SK-N-SH treated with all-trans-retinoic acid at 6 μM for 48 hours (cell line): ENCODE data around the gene SETDB1.
A peak's percentile ranks its signal among the peaks of the same experiment; 100 is the strongest.

ENCODE experiments used
- ATAC-seq: fragments of 200-7000 bp; cut with Tn5 transposase; 3 replicates; pipeline ENCODE4 v1.9.1; 2020; ENCODE audit warnings: mild to moderate bottlenecking, moderate library complexity
- ARNTL ChIP-seq: fragments of 450-650 bp; formaldehyde crosslinking; IDR thresholded peaks from 2 replicates; pipeline ENCODE4 v1.5.0; 2020; ENCODE audit warnings: low read depth, mild to moderate bottlenecking, moderate library complexity, borderline replicate concordance
- BACH2 ChIP-seq: fragments of 250-450 bp; sonication (Bioruptor Pico); IDR thresholded peaks from 2 replicates; pipeline ENCODE4 v1.9.0; 2021; ENCODE audit warnings: mild to moderate bottlenecking, borderline replicate concordance
- CSDC2 ChIP-seq: fragments of 250-450 bp; sonication (Bioruptor Pico); IDR thresholded peaks from 2 replicates; pipeline ENCODE4 v1.5.0; 2020; ENCODE audit warnings: mild to moderate bottlenecking, moderate library complexity
- CSRNP3 ChIP-seq: fragments of 250-450 bp; sonication (Bioruptor Pico); IDR thresholded peaks from 2 replicates; pipeline ENCODE4 v1.5.1; 2021; ENCODE audit warnings: mild to moderate bottlenecking, moderate library complexity
- ESRRG ChIP-seq: fragments of 250-450 bp; sonication (Bioruptor Pico); IDR thresholded peaks from 2 replicates; pipeline ENCODE4 v1.6.1; 2021; ENCODE audit warnings: mild to moderate bottlenecking
- GLIS3 ChIP-seq: fragments of 250-450 bp; sonication (Bioruptor Pico); IDR thresholded peaks from 2 replicates; pipeline ENCODE4 v1.5.0; 2020; ENCODE audit warnings: mild to moderate bottlenecking, moderate library complexity
- ISL1 ChIP-seq: fragments of 250-450 bp; sonication (Bioruptor Pico); IDR thresholded peaks from 2 replicates; pipeline ENCODE4 v2.1.2; 2022; ENCODE audit warnings: mild to moderate bottlenecking, moderate library complexity
- OSR1 ChIP-seq: fragments of 250-450 bp; sonication (Bioruptor Pico); IDR thresholded peaks from 2 replicates; pipeline ENCODE4 v1.8.0; 2022; ENCODE audit warnings: moderate library complexity, mild to moderate bottlenecking, inconsistent platforms
- PATZ1 ChIP-seq: fragments of 250-450 bp; sonication (Bioruptor Pico); IDR thresholded peaks from 2 replicates; pipeline ENCODE4 v1.8.0; 2020; ENCODE audit warnings: mild to moderate bottlenecking, moderate library complexity, borderline replicate concordance
- POU6F1 ChIP-seq: fragments of 250-450 bp; sonication (Bioruptor Pico); IDR thresholded peaks from 2 replicates; pipeline ENCODE4 v1.8.0; 2021; ENCODE audit warnings: low read depth, mild to moderate bottlenecking, moderate library complexity, borderline replicate concordance
- RARB ChIP-seq: fragments of 250-450 bp; sonication (Bioruptor Pico); IDR thresholded peaks from 2 replicates; pipeline ENCODE4 v1.8.0; 2021; ENCODE audit warnings: mild to moderate bottlenecking, moderate library complexity
- SNAI2 ChIP-seq: fragments of 250-450 bp; sonication (Bioruptor Pico); IDR thresholded peaks from 2 replicates; pipeline ENCODE4 v1.5.0; 2020; ENCODE audit warnings: mild to moderate bottlenecking, moderate library complexity
- TCF4 ChIP-seq: fragments of 250-450 bp; sonication (Bioruptor Pico); IDR thresholded peaks from 2 replicates; pipeline ENCODE4 v1.8.0; 2021; ENCODE audit warnings: mild to moderate bottlenecking, moderate library complexity, borderline replicate concordance
- TOX ChIP-seq: fragments of 250-450 bp; sonication (Bioruptor Pico); IDR thresholded peaks from 2 replicates; pipeline ENCODE4 v1.8.0; 2021; ENCODE audit warnings: mild to moderate bottlenecking, moderate library complexity, borderline replicate concordance
- TSHZ2 ChIP-seq: fragments of 250-450 bp; sonication (Bioruptor Pico); IDR thresholded peaks from 2 replicates; pipeline ENCODE4 v1.5.0; 2020; ENCODE audit warnings: mild to moderate bottlenecking, moderate library complexity
- ZC3H10 ChIP-seq: fragments of 250-450 bp; sonication (Bioruptor Pico); IDR thresholded peaks from 2 replicates; pipeline ENCODE4 v1.5.1; 2021; ENCODE audit warnings: mild to moderate bottlenecking, moderate library complexity
- ZFP3 ChIP-seq: fragments of 250-450 bp; sonication (Bioruptor Pico); IDR thresholded peaks from 2 replicates; pipeline ENCODE4 v1.5.0; 2020; ENCODE audit warnings: mild to moderate bottlenecking, moderate library complexity
- ZFP30 ChIP-seq: fragments of 450-650 bp; formaldehyde crosslinking; IDR thresholded peaks from 2 replicates; pipeline ENCODE4 v1.5.0; 2022; ENCODE audit warnings: mild to moderate bottlenecking, moderate library complexity
- ZNF565 ChIP-seq: fragments of 450-650 bp; formaldehyde crosslinking; conservative IDR thresholded peaks from 2 replicates; pipeline ENCODE4 v1.5.0; 2020; ENCODE audit warnings: low read depth, mild to moderate bottlenecking, moderate library complexity
- ZNF70 ChIP-seq: fragments of 450-650 bp; formaldehyde crosslinking; IDR thresholded peaks from 2 replicates; pipeline ENCODE4 v1.5.0; 2020; ENCODE audit warnings: mild to moderate bottlenecking, moderate library complexity

Gene SETDB1

GRCh38 chr1:150957666-150958065 lies 31.5 kb downstream of the SETDB1 start:
- TF ChIP-seq ESRRG = no peak
- no peak for ATAC-seq

GRCh38 chr1:150960646-150961045 lies 34.5 kb downstream of the SETDB1 start:
- no peak for ATAC-seq

GRCh38 chr1:150961756-150962155 lies 35.6 kb downstream of the SETDB1 start:
- no peak for ATAC-seq
- TF ChIP-seq OSR1 (CRISPR knock-in tag) (no peak), TCF4 (CRISPR knock-in tag) (no peak), CSDC2 (CRISPR knock-in tag) (no peak), TOX (CRISPR knock-in tag) (no peak), ZC3H10 (CRISPR knock-in tag) (no peak), TSHZ2 (no peak)

More at GRCh38 chr1:150960646-150961045, 34.5 kb downstream of the SETDB1 start:
- no peak for TF ChIP-seq TCF4 (CRISPR knock-in tag)
- TF ChIP-seq BACH2 (CRISPR knock-in tag) = no peak
- TF ChIP-seq CSRNP3 (CRISPR knock-in tag) = no peak
- TF ChIP-seq SNAI2 (CRISPR knock-in tag) = no peak
- no peak for TF ChIP-seq GLIS3 (CRISPR knock-in tag)
- TF ChIP-seq TSHZ2 = no peak
- no peak for TF ChIP-seq ZFP3 (CRISPR knock-in tag)
- TF ChIP-seq CSDC2 (CRISPR knock-in tag) = no peak
- no peak for TF ChIP-seq ISL1 (CRISPR knock-in tag)

GRCh38 chr1:150963321-150964163 lies 37.4 kb downstream of the SETDB1 start:
- no peak for ATAC-seq
- TF ChIP-seq RARB (CRISPR knock-in tag) (0 out of 2 replicates have a peak, but pooled peaks have one; percentile 23), PATZ1 (CRISPR knock-in tag) (no peak)

GRCh38 chr1:150964164-150964489 lies 38.0 kb downstream of the SETDB1 start:
- ATAC-seq = no peak
- TF ChIP-seq ZFP30 (CRISPR knock-in tag) (no peak), CSDC2 (CRISPR knock-in tag) (no peak), ZNF70 (CRISPR knock-in tag) (no peak), CSRNP3 (CRISPR knock-in tag) (no peak), TOX (CRISPR knock-in tag) (no peak), ZC3H10 (CRISPR knock-in tag) (no peak), ZNF565 (CRISPR knock-in tag) (no peak), RARB (CRISPR knock-in tag) (no peak), GLIS3 (CRISPR knock-in tag) (no peak), ARNTL (CRISPR knock-in tag) (no peak), POU6F1 (CRISPR knock-in tag) (no peak), ZFP3 (CRISPR knock-in tag) (no peak)
- TF ChIP-seq, all 23 proteins: peak for 0
